Upper lobe of left lung (tissue), 6 donors: ENCODE data around the gene LYPD6. TPM values are rescaled to one million over a fixed set of nuclear protein-coding genes. Genes with fewer than 3 reads are reported as not detected.

Source experiments
- ATAC-seq, 2 donors: fragments of 200-7000 bp; cut with Tn5 transposase; one replicate each; pipeline ENCODE4 v1.9.1; 2022; ENCODE audit warnings: mild to moderate bottlenecking in 2 of 2, moderate library complexity in 2 of 2; ENCODE audit not compliant: low FRiP score in 2 of 2
- DNase-seq, 2 donors: peaks; one replicate each; pipeline ENCODE4 v3.0.0-alpha.2; 2019 to 2020
- H3K27ac ChIP-seq, 4 donors: fragments of 200-600 bp; sonication (generic); one replicate each; pipeline ENCODE4 v1.5.1; 2016 to 2019
- H3K27me3 ChIP-seq, 4 donors: fragments of 200-600 bp; sonication (generic); one replicate each; pipeline ENCODE4 v1.5.1; 2017 to 2019
- H3K36me3 ChIP-seq, 4 donors: fragments of 200-600 bp; sonication (generic); one replicate each; pipeline ENCODE4 v1.5.1; 2016 to 2019
- H3K4me1 ChIP-seq, 4 donors: fragments of 200-600 bp; sonication (generic); one replicate each; pipeline ENCODE4 v1.5.1; 2018 to 2019
- H3K4me3 ChIP-seq, 4 donors: fragments of 200-600 bp; sonication (generic); one replicate each; pipeline ENCODE4 v1.5.1; 2017 to 2019; ENCODE audit warnings: mild to moderate bottlenecking in 2 of 4, moderate library complexity in 1 of 4
- H3K9me3 ChIP-seq, 4 donors: fragments of 200-600 bp; sonication (generic); one replicate each; pipeline ENCODE4 v1.5.1; 2018 to 2019
- CTCF ChIP-seq, 6 experiments: fragments of 450-650 bp in 4 of 6; fragments of 200-600 bp in 2 of 6; sonication (generic) in 2 of 6; IDR thresholded peaks; one replicate each; pipeline ENCODE4 v1.5.1; 2016 to 2019; ENCODE audit warnings: antibody characterized with exemption in 6 of 6
- EP300 ChIP-seq, 4 donors: sonication (generic); formaldehyde crosslinking; IDR thresholded peaks; one replicate each; pipeline ENCODE4 v1.5.1; 2017; ENCODE audit warnings: antibody characterized with exemption in 4 of 4, control low read depth in 2 of 4
- POLR2A ChIP-seq, 4 donors: fragments of 450-650 bp; IDR thresholded peaks; one replicate each; pipeline ENCODE4 v1.5.1; 2016 to 2017; ENCODE audit warnings: antibody characterized with exemption in 4 of 4, mild to moderate bottlenecking in 2 of 4
- POLR2AphosphoS5 ChIP-seq, 2 donors: sonication (generic); formaldehyde crosslinking; IDR thresholded peaks; one replicate each; pipeline ENCODE4 v1.5.1; 2017; ENCODE audit warnings: antibody characterized with exemption in 2 of 2
- WGBS, 2 donors: methylation state at CpG; one replicate each; pipeline ENCODE4 v1.1.5; 2017 to 2018; 5-methylcytosine and 5-hydroxymethylcytosine counted together
- total RNA-seq, 6 donors: library from RNA; depleted of rRNA in 4 of 6; stranded (reverse); fragments of >200 nt in 4 of 6; gene quantifications; one replicate each; pipeline versions ENCODE4 v1.1.0 to v1.2.1, GENCODE V29; 2016 to 2021
- donor health status: DM: no; HTN: no; CAD: no; lungs with moderate emphysema.
- donor health status: DM: no; HTN: yes; CAD: no; lungs with severe emphysema.

LYPD6 gene
- total RNA-seq, 6 donors from 2014 or later = 0.09 to 0.89 (median 0.33) TPM; not detected in 1

- Histone ChIP-seq H3K4me3 (no peak overlapping the region), H3K36me3 (no peaks in the 10 kb centered on the region), H3K27me3 (no peaks in the 10 kb centered on the region), H3K27ac (no peak overlapping the region), H3K4me1 (peaks cover 0 to 3% (median 0%) of the 10 kb centered on the region in 4 donors), H3K9me3 (no peaks in the 10 kb centered on the region)
- no peak for ATAC-seq
- WGBS, 2 donors = 53 to 54% methylated on average over 4 of the region's 4 CpGs
- DNase-seq = no peak
- TF ChIP-seq CTCF (IDR thresholded peaks at IDR 0.05) (no peak), EP300 (IDR thresholded peaks at IDR 0.05) (no peak), POLR2A (IDR thresholded peaks at IDR 0.05) (no peak), POLR2AphosphoS5 (IDR thresholded peaks at IDR 0.05) (no peak)
Measured at GRCh38 chr2:149468636-149469035, 138.2 kb downstream of the LYPD6 start.

- ATAC-seq (peak in 1 of 2 donors; percentile 70), DNase-seq (peak in 1 of 2 donors; percentile 51)
- Histone ChIP-seq H3K36me3 (no peaks in the 10 kb centered on the region), H3K4me1 (peaks cover 0 to 3% (median 0%) of the 10 kb centered on the region in 4 donors), H3K9me3 (no peaks in the 10 kb centered on the region), H3K27me3 (no peaks in the 10 kb centered on the region), H3K27ac (no peak overlapping the region), H3K4me3 (no peak overlapping the region)
- TF ChIP-seq POLR2A (IDR thresholded peaks at IDR 0.05) (no peak), EP300 (IDR thresholded peaks at IDR 0.05) (peak in 1 of 4 donors; percentile 49)
- 65 to 83% methylated on average over 7 of the region's 7 CpGs for WGBS, 2 donors
Measured at GRCh38 chr2:149470046-149470445, 139.7 kb downstream of the LYPD6 start.

- no peaks in the 10 kb centered on the region for H3K36me3 ChIP-seq
- DNase-seq (no peak), ATAC-seq (no peak)
- peaks cover 0 to 3% (median 0%) of the 10 kb centered on the region in 4 donors for H3K4me1 ChIP-seq
- WGBS, 2 donors = 77 to 79% methylated on average over 2 of the region's 2 CpGs
- H3K9me3 ChIP-seq = no peaks in the 10 kb centered on the region
- H3K27me3 ChIP-seq = no peaks in the 10 kb centered on the region
- TF ChIP-seq EP300 (IDR thresholded peaks at IDR 0.05) (no peak), CTCF (IDR thresholded peaks at IDR 0.05) (no peak), POLR2A (IDR thresholded peaks at IDR 0.05) (no peak), POLR2AphosphoS5 (IDR thresholded peaks at IDR 0.05) (no peak)
- no peak overlapping the region for H3K27ac ChIP-seq
- no peak overlapping the region for H3K4me3 ChIP-seq
Measured at GRCh38 chr2:149472413-149472812, 142.0 kb downstream of the LYPD6 start.

- Histone ChIP-seq H3K27ac (no peak overlapping the region), H3K27me3 (no peaks in the 10 kb centered on the region), H3K4me3 (no peak overlapping the region), H3K9me3 (no peaks in the 10 kb centered on the region), H3K36me3 (no peaks in the 10 kb centered on the region), H3K4me1 (peaks cover 0 to 3% (median 0%) of the 10 kb centered on the region in 4 donors)
- 64 to 74% methylated on average over 1 of the region's 1 CpG for WGBS, 2 donors
- TF ChIP-seq POLR2AphosphoS5 (IDR thresholded peaks at IDR 0.05) (no peak), EP300 (IDR thresholded peaks at IDR 0.05) (no peak), CTCF (IDR thresholded peaks at IDR 0.05) (no peak), POLR2A (IDR thresholded peaks at IDR 0.05) (no peak)
- DNase-seq (no peak), ATAC-seq (no peak)
Measured at GRCh38 chr2:149473068-149473467, 142.7 kb downstream of the LYPD6 start.

GRCh38 chr2:149473521-149473920, 143.1 kb downstream of the LYPD6 start:
- H3K36me3 ChIP-seq = no peaks in the 10 kb centered on the region
- no peak overlapping the region for H3K27ac ChIP-seq
- no peaks in the 10 kb centered on the region for H3K9me3 ChIP-seq
- H3K27me3 ChIP-seq = no peaks in the 10 kb centered on the region
- no peak for TF ChIP-seq CTCF (IDR thresholded peaks at IDR 0.05)
- ATAC-seq (no peak), DNase-seq (no peak)
- H3K4me1 ChIP-seq = peaks cover 0 to 2% (median 0%) of the 10 kb centered on the region in 4 donors
- H3K4me3 ChIP-seq = no peak overlapping the region
